ENCODE measurements around the gene HDAC9.

GRCh38 chr7:18521945-18522566 is 26.5 kb downstream of the HDAC9 start:
- no peak for TF ChIP-seq ZNF274 (IDR thresholded peaks at IDR 0.05; ENCODE audit: low read depth, low read length)
- no peak for TF ChIP-seq YY1 (IDR thresholded peaks at IDR 0.05; ENCODE audit: insufficient read depth, insufficient read length)
